Activated CD4-positive, CD25-positive, alpha-beta regulatory T cell treated with anti-CD3 and anti-CD28 coated beads, Interleukin-2, amount 50 U/mL, for 16 hours (primary cell): ENCODE measurements around the gene KISS1R.
"Not testable (repeated sequence)": the region's sequence is repeated elsewhere in the genome, so short reads cannot be mapped to it uniquely, and the experiment has no call there.

Experiments used
- DNase-seq: peaks from one replicate; pipeline ENCODE4 v3.0.0-alpha.2; 2020; ENCODE audit warnings: low read depth, low spot score

KISS1R gene

GRCh38 chr19:881385-882071 is 35.6 kb upstream of the KISS1R start:
- no peak for DNase-seq

- no peak for DNase-seq
Measured at GRCh38 chr19:882871-883497, 34.1 kb upstream of the KISS1R start.

- DNase-seq = no peak
Measured at GRCh38 chr19:883661-884211, 33.4 kb upstream of the KISS1R start.

- no peak for DNase-seq
Measured at GRCh38 chr19:884420-885211, 32.5 kb upstream of the KISS1R start.

DNA sequence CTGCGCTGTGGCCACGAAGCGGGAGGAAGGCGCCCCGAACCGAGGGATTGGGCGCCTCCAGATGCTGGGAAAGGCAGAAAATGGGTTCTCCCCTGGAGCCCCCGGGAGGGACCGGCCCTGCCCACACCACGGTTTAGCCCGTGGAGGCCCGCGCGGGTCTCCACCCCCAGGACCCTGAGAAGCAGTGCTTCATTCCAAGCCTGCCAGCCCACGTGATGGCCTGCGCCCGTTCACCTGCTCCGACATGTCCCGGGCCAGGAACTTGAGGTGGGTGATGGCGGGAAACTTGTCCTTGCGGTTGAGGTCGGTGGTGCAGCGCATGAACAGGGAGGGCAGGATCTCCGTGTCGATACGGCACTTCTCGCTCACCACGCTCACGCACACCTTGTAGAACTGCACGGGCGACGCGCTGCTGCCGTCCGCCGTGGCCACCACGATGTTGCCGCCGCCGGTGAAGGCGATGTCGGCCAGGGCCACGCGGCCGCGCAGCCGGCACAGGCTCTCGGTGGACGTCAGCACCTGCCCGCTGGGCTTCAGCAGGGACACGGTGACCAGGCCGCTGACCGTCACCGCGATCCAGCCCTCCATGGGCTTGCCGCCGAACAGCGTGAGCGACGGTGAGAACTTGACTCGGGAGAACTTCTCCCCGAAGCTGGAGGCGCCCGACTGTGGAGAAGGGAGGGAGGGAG is 31.5 kb upstream of the KISS1R start:
- DNase-seq = no peak

DNA sequence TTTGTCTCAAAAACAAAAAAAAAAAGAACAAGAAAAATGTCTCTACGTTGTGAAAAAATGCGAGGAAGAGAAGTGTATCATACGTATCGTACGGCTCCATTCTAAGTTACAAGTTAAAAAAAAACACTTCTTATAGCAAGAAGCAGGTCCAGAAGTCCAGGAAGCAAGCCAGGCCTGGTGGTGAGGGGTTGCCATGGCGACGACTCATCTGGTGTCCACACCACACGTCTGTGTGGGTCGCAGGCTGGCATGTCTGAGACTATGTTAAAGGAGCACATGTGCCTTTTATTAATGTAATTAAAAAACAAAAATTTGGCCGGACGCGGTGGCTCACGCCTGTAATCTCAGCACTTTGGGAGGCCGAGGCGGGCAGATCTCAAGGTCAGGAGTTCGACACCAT is 30.1 kb upstream of the KISS1R start:
- no peak for DNase-seq

- DNase-seq = no peak
Measured at GRCh38 chr19:887599-887998, 29.5 kb upstream of the KISS1R start.

GRCh38 chr19:888581-889385 is 28.4 kb upstream of the KISS1R start:
- peak; percentile 41 for DNase-seq

- DNase-seq = no peak
Measured at GRCh38 chr19:889662-890295, 27.4 kb upstream of the KISS1R start.

GRCh38 chr19:890831-891230 is 26.3 kb upstream of the KISS1R start:
- no peak for DNase-seq

- DNase-seq = not testable (repeated sequence)
Measured at GRCh38 chr19:891421-892200, 25.5 kb upstream of the KISS1R start.

- no peak for DNase-seq
Measured at GRCh38 chr19:892243-892893, 24.8 kb upstream of the KISS1R start.

DNA sequence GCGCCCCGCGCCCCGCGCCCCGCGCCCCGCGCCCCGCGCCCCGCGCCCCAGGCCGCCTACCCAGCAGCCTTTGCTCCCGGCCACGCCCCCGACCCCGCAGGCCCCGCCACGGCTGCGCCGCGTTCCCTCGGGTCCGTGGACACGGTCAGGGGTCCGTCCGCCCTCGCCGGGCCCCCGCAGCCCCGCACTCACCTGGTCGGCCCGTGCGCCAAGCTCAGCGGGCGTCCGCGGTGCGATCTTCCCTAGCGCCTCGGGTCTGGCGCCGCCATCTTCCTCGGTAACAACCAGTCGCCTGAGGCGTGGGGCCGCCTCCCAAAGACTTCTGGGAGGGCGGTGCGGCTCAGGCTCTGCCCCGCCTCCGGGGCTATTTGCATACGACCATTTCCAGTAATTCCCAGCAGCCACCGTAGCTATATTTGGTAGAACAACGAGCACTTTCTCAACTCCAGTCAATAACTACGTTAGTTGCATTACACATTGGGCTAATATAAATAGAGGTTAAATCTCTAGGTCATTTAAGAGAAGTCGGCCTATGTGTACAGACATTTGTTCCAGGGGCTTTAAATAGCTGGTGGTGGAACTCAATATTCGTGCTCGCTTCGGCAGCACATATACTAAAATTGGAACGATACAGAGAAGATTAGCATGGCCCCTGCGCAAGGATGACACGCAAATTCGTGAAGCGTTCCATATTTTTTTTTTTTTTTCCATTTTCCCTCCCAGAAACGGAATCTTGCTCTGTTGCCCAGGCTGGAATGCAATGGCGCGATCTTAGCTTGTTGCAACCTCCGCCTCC is 24.0 kb upstream of the KISS1R start, which contains the start of the genes MED16 and RNU6-9:
TSS of gene MED16 (minus strand) at position 294 of the 796 bp plus-strand sequence. CDS start 2,056 bp downstream, outside the sequence.
TSS of gene RNU6-9 (plus strand) at position 591 of the 796 bp plus-strand sequence.
- peak; percentile 79 for DNase-seq

DNA sequence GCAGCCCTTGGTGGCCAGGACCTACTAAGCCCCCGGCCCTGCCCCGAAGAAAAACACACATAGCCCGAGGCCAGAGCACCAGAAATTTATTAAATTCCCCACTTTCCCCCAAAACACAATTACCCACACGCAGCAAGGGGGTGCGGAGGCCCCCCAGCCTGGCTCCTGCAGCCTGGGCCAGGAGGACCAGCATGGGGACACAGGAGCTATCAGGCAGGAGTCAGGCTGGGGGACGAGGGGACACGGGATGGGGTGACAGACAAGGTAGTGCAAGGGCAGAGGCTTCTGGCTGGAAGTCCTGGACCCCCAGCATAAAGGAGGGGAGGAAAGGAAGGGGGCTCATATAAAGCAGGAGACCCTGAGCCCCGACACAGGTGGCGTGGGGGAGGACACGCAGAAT is 20.7 kb upstream of the KISS1R start:
- no peak for DNase-seq

- DNase-seq = no peak
Measured at GRCh38 chr19:896999-897398, 20.1 kb upstream of the KISS1R start.

DNA sequence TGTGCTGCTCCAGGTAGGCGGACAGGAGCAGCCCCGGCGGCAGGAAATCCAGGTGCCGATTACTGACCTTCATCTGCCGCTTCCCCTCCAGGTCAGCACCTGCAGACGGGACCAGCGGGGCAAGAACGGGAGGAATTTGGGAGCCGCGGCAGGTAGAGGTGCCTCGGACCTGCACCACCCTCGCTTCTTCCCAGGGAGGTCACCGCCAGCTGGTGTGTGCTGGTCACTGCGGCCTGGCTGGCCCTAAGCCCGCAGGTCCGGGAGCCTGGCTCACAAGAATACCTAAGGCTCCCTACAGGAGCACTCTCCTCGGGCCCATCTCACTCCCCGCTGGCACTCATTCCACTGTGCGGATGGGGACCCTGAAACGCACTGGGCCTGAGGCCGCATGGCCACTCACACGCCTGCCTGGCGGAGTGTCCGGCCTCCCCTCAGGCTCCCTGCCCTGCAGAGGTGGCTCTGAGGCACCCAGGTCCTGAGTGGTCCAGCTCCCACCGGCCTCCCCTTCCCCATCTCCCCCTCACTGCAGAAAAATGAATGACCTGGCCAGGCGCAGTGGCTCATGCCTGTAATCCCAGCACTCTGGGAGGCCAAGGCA is 19.6 kb upstream of the KISS1R start:
- DNase-seq = no peak

- no peak for DNase-seq
Measured at GRCh38 chr19:898663-899062, 18.5 kb upstream of the KISS1R start.
